NK-92 treated with Interleukin-12 subunit alpha and Interleukin-12 subunit beta, amount 100 ng/mL, for 24 hours (cell line): Measurements from ENCODE around the gene KCNH4.

Experiments used
- DNase-seq: peaks from one replicate; lab custom pipeline; 2025; lab: John Stamatoyannopoulos, UW

KCNH4 gene

GRCh38 chr17:42117397-42118125, 63.4 kb downstream of the KCNH4 start:
- no peak for DNase-seq

- DNase-seq, result peak; percentile 52
Observed at GRCh38 chr17:42116705-42117396, 64.1 kb downstream of the KCNH4 start.

- no peak for DNase-seq
Observed at GRCh38 chr17:42114118-42114517, 66.8 kb downstream of the KCNH4 start.

- no peak for DNase-seq
Observed at GRCh38 chr17:42113293-42114069, 67.5 kb downstream of the KCNH4 start.

- peak; percentile 58 for DNase-seq
Observed at GRCh38 chr17:42112552-42113176, 68.3 kb downstream of the KCNH4 start, which contains the start of gene DHX58. Gene DHX58 (minus strand): TSS chr17:42112714. CDS start chr17:42111892, 822 bp downstream.

- no peak for DNase-seq
Observed at GRCh38 chr17:42111871-42112551, 68.9 kb downstream of the KCNH4 start.

GRCh38 chr17:42111265-42111636, 69.7 kb downstream of the KCNH4 start:
- DNase-seq, result no peak

- DNase-seq, result no peak
Observed at GRCh38 chr17:42110301-42111264, 70.4 kb downstream of the KCNH4 start.

- DNase-seq, result no peak
Observed at GRCh38 chr17:42109086-42109485, 71.9 kb downstream of the KCNH4 start.

- DNase-seq, result no peak
Observed at GRCh38 chr17:42107597-42108576, 73.1 kb downstream of the KCNH4 start.

- no peak for DNase-seq
Observed at GRCh38 chr17:42107124-42107523, 73.8 kb downstream of the KCNH4 start.
